Hindlimb muscle (tissue), 1 donor: ENCODE data around the gene TTC28. TPM values are rescaled to one million over a fixed set of nuclear protein-coding genes. Genes with fewer than 3 reads are reported as not detected.

ENCODE experiments used
- DNase-seq: peaks from one replicate; pipeline ENCODE4 v3.0.0-alpha.2; 2013
- polyA plus RNA-seq: library from polyadenylated mRNA; unstranded; fragments of 120-200 nt; gene quantifications from one replicate; pipeline ENCODE4 v1.2.1, GENCODE V29; 2013; ENCODE audit not compliant: insufficient read length

Gene TTC28
- polyA plus RNA-seq, 1 donor: 30.7 TPM

DNA sequence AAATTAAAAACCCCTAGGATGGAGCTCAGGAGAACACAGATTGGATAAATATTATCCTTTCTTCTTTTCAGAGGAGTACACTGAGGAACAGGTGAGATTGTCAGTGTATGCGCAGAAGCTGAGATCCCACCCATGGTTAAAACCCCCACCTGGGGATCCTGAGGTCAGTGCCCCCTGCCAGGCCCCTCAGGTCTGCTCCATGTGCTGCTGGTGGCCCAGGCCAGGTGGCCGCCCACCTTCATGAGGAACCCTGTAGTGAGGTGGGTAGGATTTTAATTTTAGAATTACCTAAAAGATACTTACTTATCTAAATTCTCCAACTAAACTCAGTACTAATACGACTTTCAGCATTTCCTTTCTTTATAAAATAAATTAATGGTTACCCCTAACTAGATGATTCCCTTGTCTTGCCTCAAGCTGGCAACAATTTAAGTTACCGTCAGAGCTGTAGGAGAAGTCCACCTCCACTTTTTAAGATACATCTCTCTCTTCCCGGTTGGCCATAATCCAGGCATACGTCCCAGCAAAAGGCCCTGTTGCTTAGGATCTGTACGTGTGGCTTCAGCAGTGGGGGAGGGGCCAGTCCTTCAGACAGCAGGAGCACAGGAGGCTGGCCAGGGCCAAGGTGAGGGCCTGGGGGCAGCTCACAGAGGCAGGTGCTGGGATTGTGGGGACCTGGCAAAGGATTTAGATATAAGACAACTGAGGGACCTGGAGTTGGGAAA lies 699.1 kb downstream of the TTC28 start:
- DNase-seq: no peak

DNA sequence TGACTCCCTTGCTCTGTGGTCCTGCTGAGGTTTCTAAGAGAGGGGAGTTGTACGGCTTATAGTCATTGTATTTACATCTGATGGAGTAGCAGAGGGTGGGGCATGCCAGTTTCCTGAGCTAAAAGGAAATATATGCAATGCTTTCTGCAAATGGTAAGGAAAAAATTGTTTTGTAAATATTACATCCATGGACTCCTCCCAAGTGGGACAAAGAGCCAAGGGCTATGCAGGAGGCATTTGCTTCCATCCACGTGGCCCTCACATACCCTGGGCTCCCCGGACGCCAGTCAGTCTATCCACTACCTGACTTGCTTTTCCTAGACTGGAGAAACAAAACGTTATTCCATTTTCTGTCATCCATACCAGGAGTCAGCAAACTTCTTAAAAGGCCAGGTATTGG lies 700.8 kb downstream of the TTC28 start:
- DNase-seq: no peak

DNA sequence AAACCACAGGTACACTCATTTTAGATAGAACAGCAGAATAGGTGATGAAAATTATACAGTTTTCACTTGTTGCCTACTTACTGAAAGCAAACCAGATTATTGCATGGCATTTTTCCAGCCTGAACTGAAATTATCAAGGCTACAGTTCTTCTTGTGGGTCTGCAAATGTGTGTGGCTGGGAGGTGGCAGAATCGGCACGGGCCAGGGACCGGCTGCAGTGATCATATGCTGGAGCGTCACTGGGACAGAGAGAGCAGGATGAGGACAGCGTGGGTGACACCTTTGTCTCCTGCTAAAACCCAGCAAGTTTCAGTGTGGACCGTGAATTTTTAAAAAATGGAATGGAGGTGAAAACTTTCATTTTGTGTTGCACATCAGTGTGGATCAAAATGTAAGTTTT lies 701.3 kb downstream of the TTC28 start:
- no peak for DNase-seq

DNA sequence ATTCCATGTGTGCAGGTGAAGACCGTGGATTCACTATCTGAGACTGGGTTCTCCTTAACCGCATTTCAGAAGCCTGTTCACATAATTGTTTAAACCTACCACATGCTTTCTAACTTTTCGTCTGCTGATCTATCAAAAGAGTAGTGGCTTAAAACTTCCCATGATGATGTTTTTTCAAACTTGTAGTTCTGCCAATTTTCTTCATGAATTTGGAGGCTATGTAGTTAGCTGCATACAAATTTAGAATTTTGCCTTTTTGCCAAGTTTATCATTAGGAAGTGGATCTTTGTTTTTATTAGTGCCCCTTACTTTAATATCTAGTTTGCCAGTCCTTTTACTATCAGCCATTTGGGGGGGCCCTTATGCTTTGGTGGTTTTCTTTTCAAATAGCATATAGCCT lies 703.1 kb downstream of the TTC28 start:
- DNase-seq: no peak

DNA sequence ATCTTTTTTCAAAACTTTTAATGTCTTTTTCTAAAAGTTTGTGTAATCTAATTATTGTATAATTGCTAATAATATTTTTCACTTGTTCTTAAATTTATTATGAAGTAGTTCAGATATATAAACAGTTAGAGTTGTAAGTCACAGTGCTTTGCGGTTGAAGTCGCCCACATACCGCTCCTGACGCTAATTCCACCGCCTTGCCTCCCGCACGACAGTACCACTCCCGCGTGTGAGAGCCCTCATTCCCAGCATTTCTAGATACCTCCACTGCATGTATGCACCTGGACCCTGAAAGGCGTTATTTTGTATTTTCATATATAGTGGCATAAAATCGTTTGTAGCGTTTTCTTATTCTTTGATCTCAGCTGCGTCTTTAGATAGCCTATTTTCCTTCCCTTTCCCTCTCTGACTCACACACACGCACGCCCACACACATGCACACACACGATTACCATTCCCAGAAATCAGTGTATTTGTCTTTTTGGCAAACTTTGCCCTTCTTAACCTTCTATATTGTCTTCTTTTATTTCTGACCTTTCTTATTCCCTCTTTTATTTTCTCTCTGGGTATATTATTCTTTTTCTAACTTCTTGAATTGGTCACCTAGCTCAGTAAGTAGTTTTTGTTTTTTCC lies 704.1 kb downstream of the TTC28 start:
- DNase-seq: no peak

DNA sequence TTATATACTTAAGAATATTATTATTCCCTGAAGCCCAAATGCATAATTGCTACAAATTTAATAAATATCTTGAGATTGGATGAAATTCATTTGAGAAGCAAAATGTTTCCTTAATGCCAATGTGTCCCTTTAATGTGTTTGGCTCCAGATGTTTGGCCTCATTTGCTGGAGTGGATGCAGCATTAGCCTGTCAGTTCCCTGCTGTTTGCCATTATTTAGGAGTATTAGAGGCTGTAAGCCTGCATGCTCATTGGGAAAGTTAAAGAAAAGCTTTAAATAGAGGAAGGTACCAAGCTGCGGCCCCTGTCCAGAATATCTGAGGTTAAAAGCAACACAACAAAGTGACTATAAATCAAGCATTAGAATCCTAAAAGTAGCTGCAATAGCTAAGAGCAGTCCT lies 705.8 kb downstream of the TTC28 start:
- DNase-seq: no peak

DNA sequence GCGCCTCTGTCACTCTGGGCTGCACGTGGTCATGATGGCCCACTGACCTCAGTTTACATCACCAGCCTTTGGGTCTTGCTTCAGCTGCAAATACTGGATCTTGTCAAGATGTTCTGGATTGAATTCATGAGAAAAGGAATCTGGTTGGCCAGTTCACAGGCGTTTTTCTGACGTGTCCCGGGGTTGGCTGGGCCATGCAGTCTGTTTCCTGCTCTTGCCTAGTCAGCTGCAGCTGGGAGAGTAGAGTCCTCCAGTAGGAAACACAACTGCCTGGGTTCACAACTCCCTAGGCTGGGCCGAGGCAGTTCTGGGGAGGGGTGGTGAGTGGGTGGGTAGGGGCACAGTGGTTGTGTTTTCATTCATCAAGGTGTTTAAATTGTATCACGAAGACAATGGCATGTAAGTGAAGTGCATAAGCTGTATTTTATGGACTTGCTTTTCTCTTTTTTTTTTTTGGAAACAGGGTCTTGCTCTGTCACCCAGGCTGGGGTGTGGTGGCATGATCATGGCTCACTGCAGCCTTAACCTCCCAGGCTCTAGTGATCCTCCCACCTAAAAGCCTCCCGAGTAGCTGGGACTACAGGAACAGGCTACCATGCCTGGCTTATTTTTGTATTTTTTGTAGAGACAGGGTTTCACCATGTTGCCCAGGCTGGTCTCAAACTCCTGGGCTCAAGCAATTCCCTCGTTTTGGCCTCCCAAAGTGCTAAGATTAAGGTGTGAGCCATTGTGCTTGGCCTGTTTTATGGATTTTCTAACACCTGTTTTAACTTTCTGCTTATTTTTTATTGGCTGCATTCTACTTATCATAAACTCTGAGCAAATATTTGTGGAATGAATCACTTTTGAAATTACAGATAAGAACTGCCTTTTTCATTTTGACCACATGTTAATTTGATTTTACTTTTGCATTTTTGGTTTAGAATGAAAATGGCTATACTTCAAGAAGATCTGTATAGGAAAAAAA lies 706.6 kb downstream of the TTC28 start:
- no peak for DNase-seq

DNA sequence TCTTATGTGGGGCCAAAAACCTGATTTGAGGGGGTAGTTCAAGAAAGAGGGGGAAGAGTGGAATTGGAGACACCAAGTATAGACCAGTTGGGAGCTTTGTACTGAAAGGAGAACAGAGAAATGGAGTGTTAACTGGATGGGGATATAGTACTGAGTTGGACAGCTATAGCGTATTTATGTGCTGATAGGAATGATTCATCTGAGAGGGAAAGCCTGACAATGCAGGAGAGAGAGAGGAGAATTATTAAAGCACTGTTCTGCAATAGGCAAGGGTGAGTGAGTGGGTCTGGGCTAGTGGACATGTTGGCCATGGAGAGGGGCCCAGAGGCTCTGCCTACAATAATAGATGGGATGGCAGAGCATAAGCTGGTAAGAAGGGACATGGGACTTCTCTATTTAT lies 707.7 kb downstream of the TTC28 start:
- DNase-seq: no peak

DNA sequence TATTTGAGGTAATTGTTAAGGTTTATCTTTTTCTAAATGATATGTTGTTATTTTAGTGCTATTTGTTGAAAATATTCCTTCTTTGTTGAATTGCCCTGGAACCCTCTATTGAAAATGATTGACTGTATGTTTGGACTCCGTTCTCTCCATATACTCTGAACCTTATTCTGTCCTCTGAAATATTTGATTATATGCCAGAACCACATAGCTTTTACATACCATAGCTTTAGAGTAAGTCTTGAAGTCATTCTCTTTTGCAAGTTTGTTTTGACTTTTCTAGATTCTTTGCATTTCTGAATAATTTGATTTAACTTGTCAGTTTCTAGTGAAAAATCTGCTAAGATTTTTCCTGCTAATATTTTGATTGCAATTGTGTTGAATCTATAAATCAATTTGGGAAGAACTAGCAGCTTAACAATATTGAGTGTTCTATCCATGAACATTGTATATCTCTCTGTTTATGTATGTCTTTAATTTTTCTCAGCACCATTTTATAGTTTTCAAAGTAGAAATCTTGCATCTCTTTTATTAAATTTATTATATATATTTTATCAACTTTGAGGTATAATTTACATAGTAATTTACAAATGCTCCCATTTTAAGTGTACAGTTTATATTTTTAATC lies 708.9 kb downstream of the TTC28 start:
- no peak for DNase-seq

DNA sequence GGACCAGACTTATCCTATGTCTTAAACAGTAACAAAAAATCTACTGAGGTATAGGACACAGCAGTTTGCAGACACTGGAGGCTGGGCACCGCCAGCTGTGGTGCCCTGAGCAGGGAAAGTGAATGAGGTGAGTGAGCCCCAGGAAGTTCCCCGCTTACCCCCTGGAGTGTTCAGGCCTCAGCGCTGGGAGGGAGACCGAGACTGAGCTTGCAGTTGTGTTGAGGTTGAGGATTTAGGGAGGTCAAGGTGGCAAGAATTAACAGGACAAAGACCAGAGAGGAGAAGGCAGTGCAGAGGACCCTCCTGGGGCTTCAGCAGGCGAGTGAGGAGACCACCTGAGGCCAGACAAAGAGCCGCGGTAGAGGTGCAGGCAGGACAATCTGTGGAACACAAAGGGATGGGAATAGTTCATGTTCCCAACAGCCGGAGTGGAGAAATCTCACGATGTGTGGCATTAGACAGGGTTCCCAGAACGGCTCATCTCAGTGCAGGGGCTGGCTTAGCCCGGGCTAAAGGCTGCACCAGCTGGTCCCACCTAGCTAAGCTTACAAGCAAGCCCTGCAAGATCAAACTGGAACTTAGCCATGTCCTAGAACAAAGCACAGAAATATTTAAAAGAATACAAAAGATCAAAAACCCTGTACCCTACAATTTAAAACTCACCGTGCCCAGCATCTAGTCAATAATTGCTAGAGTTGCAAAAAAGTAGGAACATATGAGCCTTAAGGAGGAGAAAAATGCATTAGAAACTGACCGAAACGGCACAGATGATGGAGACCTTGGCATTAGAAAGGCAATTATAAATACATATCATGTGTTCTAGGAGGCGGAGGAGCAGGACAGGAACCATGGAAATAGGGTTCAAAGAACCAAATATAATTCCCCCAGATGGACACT lies 713.2 kb downstream of the TTC28 start:
- no peak for DNase-seq

DNA sequence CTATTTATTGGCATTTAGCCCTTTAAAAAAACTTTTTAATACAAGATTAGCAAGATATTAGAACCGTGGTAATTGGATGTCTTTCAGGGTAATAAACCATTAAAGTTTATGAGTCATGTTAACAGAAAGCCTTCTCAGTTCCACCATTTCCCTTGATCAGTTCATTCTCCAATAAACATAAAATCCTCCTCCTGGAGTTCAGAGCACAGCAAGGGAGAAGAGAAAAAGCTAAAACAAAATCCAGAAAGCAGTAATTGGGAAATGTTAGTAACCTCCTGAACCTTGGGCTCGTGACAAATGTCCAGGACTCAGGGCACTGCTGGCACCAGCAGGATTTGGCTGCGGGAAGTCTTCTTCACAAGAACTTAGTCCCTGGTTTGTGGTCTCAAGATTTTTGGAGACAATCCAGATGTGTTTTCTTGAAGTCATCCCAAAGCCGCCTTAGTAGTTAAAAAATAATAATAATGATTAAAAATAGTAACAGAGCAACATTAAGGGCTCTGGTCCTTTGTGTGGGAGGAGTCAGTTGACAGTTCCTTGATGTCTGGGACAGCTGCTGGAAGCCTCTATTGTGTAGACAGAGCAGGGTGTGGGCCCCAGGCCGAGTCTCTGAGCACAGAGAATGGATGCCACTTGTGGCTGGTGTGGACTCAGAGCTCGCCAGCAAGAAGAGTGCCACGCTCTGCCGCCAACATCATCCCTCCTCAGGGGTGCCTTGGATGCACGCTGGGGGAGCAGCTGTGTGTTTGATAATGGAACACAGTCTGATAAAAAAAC lies 717.2 kb downstream of the TTC28 start:
- DNase-seq: no peak

DNA sequence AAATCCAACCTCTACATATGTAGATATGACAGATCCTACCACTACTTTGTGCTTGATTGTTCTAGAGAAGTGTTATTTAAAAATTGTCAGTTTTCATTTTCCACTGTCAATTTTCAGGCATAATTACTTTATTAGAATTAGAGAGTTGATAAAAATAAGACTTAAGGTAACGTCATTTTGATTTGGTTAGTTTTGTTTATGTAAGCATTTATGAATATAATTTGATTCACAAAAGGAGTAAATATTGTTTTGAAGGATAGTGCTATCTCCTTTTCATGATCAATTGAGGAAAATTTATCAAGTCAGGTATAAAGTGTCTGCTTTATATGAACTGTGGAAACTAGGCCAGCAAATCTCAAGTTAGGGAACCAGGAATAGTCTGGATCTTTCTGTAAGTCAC lies 718.0 kb downstream of the TTC28 start:
- DNase-seq: no peak

DNA sequence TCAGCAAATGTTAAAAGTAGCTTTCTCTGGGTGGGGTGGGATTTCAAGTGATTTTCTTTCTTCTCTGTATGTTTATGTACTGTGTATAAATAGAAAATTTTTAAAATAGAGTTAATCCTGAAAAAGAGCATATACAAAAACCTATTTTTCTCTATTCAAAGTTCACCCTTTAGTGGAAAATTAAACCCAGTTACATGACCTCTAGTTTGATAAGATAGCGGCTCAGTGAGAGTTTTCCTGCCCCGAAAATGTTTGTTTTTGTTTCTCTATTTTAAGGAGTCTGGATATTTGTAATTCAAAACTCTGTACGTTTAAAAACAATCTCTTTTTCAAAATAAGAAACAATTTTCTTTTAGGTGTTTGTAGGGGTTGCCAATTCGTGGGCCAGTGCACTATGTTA lies 718.5 kb downstream of the TTC28 start:
- no peak for DNase-seq

DNA sequence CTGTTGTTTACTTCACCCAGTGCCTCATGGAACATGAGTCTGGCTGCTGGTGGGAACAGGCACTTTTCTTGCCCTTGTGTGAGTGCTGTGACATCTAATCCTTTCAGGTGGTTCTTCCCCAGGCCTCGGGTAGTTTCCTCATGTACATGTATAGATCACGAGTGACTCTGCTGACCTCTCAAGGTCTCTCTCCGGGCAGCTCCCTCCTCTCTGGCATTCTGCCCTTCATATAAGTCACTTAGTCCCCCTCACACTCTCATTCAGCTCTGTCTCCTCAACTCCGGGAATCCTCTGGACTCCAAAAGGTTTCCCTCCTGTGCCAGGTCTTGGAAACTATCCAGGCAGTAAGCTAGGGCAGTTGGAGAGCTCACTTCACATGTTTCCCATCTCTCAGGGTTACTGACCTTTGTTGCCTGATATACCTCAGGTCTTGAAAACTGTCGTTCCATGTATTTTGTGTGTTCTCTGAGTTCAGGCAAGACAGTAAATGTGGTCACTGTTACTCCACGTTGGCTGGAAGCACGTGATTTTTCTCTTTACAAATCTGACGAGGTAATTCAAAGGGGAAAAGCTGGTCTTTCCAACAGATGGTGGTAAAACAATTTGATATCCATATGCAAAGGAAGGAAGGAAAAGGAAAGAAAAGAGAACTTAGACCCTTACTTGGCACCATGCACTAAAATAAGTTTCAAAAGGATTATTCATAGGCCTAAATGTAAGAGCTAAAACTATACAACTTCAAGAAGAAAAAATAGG lies 720.1 kb downstream of the TTC28 start:
- DNase-seq: no peak

DNA sequence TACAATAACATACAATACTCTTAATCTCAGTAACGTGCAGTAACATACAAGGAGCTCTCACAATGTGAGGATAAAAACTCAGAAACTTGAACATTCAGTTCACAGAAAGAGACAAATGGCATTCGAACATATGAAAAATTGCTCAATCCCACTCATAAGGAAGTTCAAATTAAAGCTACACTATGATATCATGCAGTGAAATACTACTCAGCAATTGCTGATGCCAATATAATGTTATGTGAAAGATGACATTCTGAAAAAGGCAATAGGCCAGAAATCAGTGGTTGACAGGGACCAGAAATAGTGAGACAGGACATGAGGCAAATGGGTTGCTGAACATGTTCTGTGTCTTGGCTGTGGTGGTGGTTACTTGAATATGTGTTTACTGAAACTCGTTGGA lies 726.9 kb downstream of the TTC28 start:
- no peak for DNase-seq

DNA sequence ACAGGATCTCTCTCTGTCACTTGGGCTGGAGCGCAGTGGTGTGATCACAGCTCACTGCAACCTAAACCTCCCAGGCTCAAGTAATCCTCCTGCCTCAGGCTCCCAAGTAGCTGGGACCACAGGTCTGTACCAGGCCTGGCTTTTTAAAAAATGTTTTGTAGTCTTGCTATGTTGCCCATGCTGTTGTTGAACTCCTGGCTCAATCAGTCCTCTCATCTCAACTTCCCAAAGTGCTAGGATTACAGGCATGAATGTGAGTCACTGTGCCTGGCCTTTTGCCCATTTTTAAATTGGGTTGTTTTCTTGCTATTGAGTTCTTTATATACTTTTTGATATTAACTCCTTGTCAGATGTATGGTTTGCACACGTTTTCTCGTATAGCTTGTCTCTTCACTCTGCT lies 727.5 kb downstream of the TTC28 start:
- no peak for DNase-seq

DNA sequence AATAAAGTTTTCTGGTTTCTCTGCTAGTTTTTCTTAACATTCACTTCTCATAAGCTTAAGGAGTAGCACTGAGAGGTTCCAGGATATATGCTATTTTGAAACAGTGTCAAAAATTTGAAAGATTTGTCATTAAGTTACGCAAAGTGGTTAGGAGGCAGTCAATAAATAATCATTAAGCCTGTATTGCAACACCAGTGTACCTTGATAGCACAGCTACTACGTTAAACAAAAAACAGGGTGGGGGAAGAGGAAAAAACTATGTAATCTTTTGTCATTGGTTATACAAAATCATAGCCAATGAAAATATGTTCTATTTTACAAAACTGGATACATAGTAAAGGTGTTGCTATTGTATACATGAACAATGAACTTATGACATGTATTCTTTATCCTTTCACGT lies 730.2 kb downstream of the TTC28 start:
- DNase-seq: no peak

DNA sequence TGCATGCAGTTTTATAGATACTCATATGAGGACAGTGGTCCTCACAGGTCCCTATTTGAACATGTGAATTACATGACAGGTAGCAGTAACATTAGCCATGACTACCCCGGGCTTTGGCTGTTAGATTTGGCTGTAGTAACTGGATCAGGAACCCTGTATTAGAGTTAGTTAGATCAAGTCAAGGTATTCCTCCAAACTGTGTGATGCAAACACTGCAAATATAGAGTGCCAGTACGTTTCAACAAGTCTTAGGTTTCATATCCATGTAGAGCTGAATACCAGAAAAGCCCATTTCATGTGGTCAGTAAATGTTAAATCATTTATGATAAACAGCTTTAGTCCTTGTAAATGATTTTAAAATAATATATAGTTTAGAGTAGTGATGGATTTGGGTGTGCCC lies 731.1 kb downstream of the TTC28 start:
- DNase-seq: no peak

DNA sequence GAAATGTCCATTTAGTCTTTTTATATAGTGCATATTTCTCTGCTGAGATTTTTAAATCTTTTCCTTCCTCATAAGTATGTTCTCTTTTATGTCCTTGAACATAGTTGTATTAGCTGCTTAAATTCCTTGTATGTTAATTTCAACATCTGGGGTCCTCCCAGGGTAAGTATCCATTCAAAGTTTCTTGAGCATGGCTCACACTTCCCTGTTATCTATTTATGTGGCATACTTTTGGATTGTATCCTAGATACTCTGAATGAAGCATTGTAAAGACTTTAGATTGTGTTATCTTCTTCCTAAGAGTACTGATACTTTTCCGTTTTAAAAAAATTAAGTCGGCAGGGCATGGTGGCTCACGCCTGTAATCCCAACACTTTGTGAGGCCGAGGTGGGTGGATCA lies 732.2 kb downstream of the TTC28 start:
- no peak for DNase-seq

DNA sequence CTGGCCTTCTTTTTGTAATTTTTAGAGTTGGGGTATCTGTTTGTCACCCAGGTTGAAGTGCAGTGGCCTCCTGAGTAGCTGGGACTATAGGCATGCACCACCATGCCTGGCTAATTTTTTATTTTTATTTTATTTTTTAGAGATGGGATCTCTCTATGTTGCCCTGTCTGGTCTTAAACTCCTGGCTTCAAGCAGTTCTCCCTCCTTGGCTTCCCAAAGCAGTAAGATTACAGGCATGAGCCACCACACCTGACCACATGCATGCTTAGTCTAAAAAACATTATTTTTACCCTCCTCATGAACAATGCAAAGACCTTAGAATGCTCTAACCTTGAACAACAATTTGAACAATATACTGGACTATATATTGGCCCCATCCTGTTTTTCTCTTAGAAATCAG lies 738.5 kb downstream of the TTC28 start:
- DNase-seq: no peak
